HCT116 (cell line): ENCODE measurements around the gene PIP4P1. TPM values are rescaled to one million over a fixed set of nuclear protein-coding genes. Genes with fewer than 3 reads are reported as not detected.

Source experiments
- ATAC-seq: fragments of 200-7000 bp; cut with Tn5 transposase; 2 replicates; pipeline ENCODE4 v1.9.1; 2020; ENCODE audit warnings: mild to moderate bottlenecking, moderate library complexity
- BruUV-seq: library from RNA; stranded (reverse); fragments of 400-500 nt; replicated peaks from 2 replicates; lab custom pipeline; 2021; lab: Mats Ljungman, UMichigan
- CTCF ChIA-PET: fragments of 300-600 bp; sonication (Branson Sonifier 250); formaldehyde crosslinking; loops from one replicate; lab custom pipeline; 2021; ENCODE audit warnings: antibody characterized with exemption; lab: Charles Lee
- POLR2A ChIA-PET: fragments of 300-600, 350-600 bp; sonication (Branson Sonifier 250); formaldehyde crosslinking; loops from one replicate; lab custom pipeline; 2021; ENCODE audit warnings: antibody characterized with exemption; lab: Charles Lee
- RAD21 ChIA-PET, 2 experiments: fragments of 300-600 bp; sonication (Branson Sonifier 250); formaldehyde crosslinking; loops; one replicate each; lab custom pipeline; 2023; ENCODE audit warnings: low total read pairs in 2 of 2; ENCODE audit not compliant: uncharacterized antibody in 2 of 2, unreplicated experiment in 2 of 2, low non-redundant PET in 1 of 2; lab: Charles Lee
- DNase-seq: peaks from one replicate; pipeline ENCODE4 v3.0.0-alpha.2; 2010; ENCODE audit warnings: low read depth, low spot score
- H2AFZ ChIP-seq: fragments of 200-600 bp; shearing (Covaris generic), sonication (generic); 2 replicates; pipeline ENCODE4 v1.6.1; 2017; ENCODE audit warnings: low read depth, mixed run types, mixed read lengths, antibody characterized with exemption, low read length; ENCODE audit not compliant: poor library complexity, severe bottlenecking
- H3K27ac ChIP-seq: 2 replicates; pipeline ENCODE4 v1.5.1; 2012; ENCODE audit warnings: low read depth, low read length
- H3K27me3 ChIP-seq: fragments of 200-600 bp; sonication (generic); 2 replicates; pipeline ENCODE4 v1.6.1; 2016; ENCODE audit warnings: mixed run types, low read length, mixed read lengths; ENCODE audit not compliant: insufficient read depth
- H3K36me3 ChIP-seq, 2 experiments: fragments of 200-500 bp in 1 of 2; fragments of 200-600 bp in 1 of 2; sonication (Bioruptor generic) in 1 of 2; sonication (generic) in 1 of 2; 2 replicates each; pipeline versions ENCODE4 v1.5.1 to v1.6.1; 2014 to 2016; ENCODE audit warnings: low read length in 2 of 2, inconsistent platforms in 1 of 2, mixed read lengths in 1 of 2, mixed run types in 1 of 2; ENCODE audit not compliant: insufficient read depth in 2 of 2, control insufficient read depth in 1 of 2
- H3K4me1 ChIP-seq, 2 experiments: fragments of 200-600 bp in 1 of 2; sonication (generic) in 1 of 2; 2 replicates each; pipeline versions ENCODE4 v1.5.1 to v1.6.1; 2012 to 2017; ENCODE audit warnings: low read length in 2 of 2, inconsistent platforms in 1 of 2, mild to moderate bottlenecking in 1 of 2, mixed read lengths in 1 of 2, mixed run types in 1 of 2, moderate library complexity in 1 of 2; ENCODE audit not compliant: insufficient read depth in 2 of 2, control insufficient read depth in 1 of 2
- H3K4me2 ChIP-seq: fragments of 200-600 bp; sonication (generic); 2 replicates; pipeline ENCODE4 v1.6.1; 2017; ENCODE audit warnings: mixed run types, low read length, mixed read lengths
- H3K4me3 ChIP-seq, 2 experiments: fragments of 200-600 bp in 1 of 2; sonication (generic) in 1 of 2; replicated peaks in 1 of 2; 2 replicates each; pipeline ENCODE4 v1.5.1; 2011 to 2016; ENCODE audit warnings: low read length in 2 of 2, control low read depth in 1 of 2, low read depth in 1 of 2, mild to moderate bottlenecking in 1 of 2, mixed read lengths in 1 of 2, mixed run types in 1 of 2
- H3K79me2 ChIP-seq: fragments of 200-600 bp; sonication (generic); 2 replicates; pipeline ENCODE4 v1.6.1; 2017; ENCODE audit warnings: mild to moderate bottlenecking, mixed run types, low read length, moderate library complexity, mixed read lengths; ENCODE audit not compliant: insufficient read depth
- H3K9ac ChIP-seq: fragments of 200-600 bp; sonication (generic); 2 replicates; pipeline ENCODE4 v1.6.1; 2016; ENCODE audit warnings: low read length, mixed read lengths
- H3K9me2 ChIP-seq: fragments of 200-600 bp; sonication (generic), shearing (Covaris generic); 2 replicates; pipeline ENCODE4 v1.6.1; 2017; ENCODE audit warnings: mixed run types, mild to moderate bottlenecking, moderate library complexity; ENCODE audit not compliant: insufficient read depth
- H3K9me3 ChIP-seq, 2 experiments: fragments of 200-500 bp in 1 of 2; fragments of 200-600 bp in 1 of 2; sonication (Bioruptor generic) in 1 of 2; sonication (generic) in 1 of 2; 2 replicates each; pipeline ENCODE4 v1.6.1; 2014 to 2017; ENCODE audit warnings: low read length in 2 of 2, mixed read lengths in 2 of 2, inconsistent platforms in 1 of 2, low read depth in 1 of 2, mild to moderate bottlenecking in 1 of 2, mixed run types in 1 of 2, moderate library complexity in 1 of 2; ENCODE audit not compliant: control insufficient read depth in 1 of 2, insufficient read depth in 1 of 2
- H4K20me1 ChIP-seq: fragments of 200-600 bp; sonication (generic), shearing (Covaris generic); 2 replicates; pipeline ENCODE4 v1.6.1; 2017; ENCODE audit warnings: mixed run types, mild to moderate bottlenecking, moderate library complexity; ENCODE audit not compliant: insufficient read depth
- CBX3 ChIP-seq: IDR thresholded peaks from 2 replicates; pipeline ENCODE4 v1.6.1; 2012; ENCODE audit warnings: low read depth
- CEBPB ChIP-seq: IDR thresholded peaks from 2 replicates; pipeline ENCODE4 v1.6.1; 2012; ENCODE audit warnings: low read depth
- EGR1 ChIP-seq: IDR thresholded peaks from 2 replicates; pipeline ENCODE4 v1.6.1; 2012; ENCODE audit warnings: low read depth
- ELF1 ChIP-seq: IDR thresholded peaks from 2 replicates; pipeline ENCODE4 v1.6.1; 2012; ENCODE audit warnings: low read depth, borderline replicate concordance
- EZH2 ChIP-seq: fragments of 200-600 bp; sonication (generic); IDR thresholded peaks from 2 replicates; pipeline ENCODE4 v1.6.1; 2017; ENCODE audit warnings: antibody characterized with exemption, mixed run types
- EZH2phosphoT487 ChIP-seq: fragments of 200-600 bp; IDR thresholded peaks from 2 replicates; pipeline ENCODE4 v1.6.1; 2018; ENCODE audit warnings: antibody characterized with exemption, borderline replicate concordance
- FOSL1 ChIP-seq: IDR thresholded peaks from 2 replicates; pipeline ENCODE4 v1.6.1; 2012; ENCODE audit warnings: low read depth
- JUND ChIP-seq: IDR thresholded peaks from 2 replicates; pipeline ENCODE4 v1.6.1; 2012
- POLR2A ChIP-seq: IDR thresholded peaks from 2 replicates; pipeline ENCODE4 v1.7.0; 2011; ENCODE audit warnings: borderline replicate concordance; ENCODE audit not compliant: insufficient read depth, insufficient read length; ENCODE audit errors: extremely low read depth
- RAD21 ChIP-seq: IDR thresholded peaks from 2 replicates; pipeline ENCODE4 v1.6.1; 2012; ENCODE audit warnings: low read depth, mild to moderate bottlenecking
- SP1 ChIP-seq: IDR thresholded peaks from 2 replicates; pipeline ENCODE4 v1.6.1; 2012; ENCODE audit warnings: low read depth
- SRF ChIP-seq: IDR thresholded peaks from 2 replicates; pipeline ENCODE4 v1.6.1; 2012; ENCODE audit warnings: low read depth
- TCF7L2 ChIP-seq: IDR thresholded peaks from 2 replicates; pipeline ENCODE4 v1.7.0; 2011; ENCODE audit warnings: borderline replicate concordance, inconsistent platforms; ENCODE audit not compliant: insufficient read depth, insufficient read length; ENCODE audit errors: extremely low read depth
- YY1 ChIP-seq: IDR thresholded peaks from 2 replicates; pipeline ENCODE4 v1.6.1; 2011; ENCODE audit warnings: low read length, low read depth, moderate library complexity, mild to moderate bottlenecking; ENCODE audit not compliant: insufficient replicate concordance; ENCODE audit errors: extremely low read depth
- ZFX ChIP-seq: fragments of 450-650 bp; IDR thresholded peaks from 2 replicates; pipeline ENCODE4 v1.6.1; 2017
- ZNF274 ChIP-seq: fragments of 200-500 bp; sonication (Bioruptor generic); IDR thresholded peaks from 2 replicates; pipeline ENCODE4 v1.6.1; 2014; ENCODE audit warnings: mild to moderate bottlenecking, low read depth, low read length, inconsistent platforms
- intact Hi-C: fragments of 100-400 bp; cut with micrococcal nuclease; formaldehyde crosslinking; loops from 2 replicates; pipeline ENCODE4 v1.10.0; 2022
- total RNA-seq: library from RNA; stranded (reverse); gene quantifications from one replicate; pipeline ENCODE4 v1.2.1, GENCODE V29; 2021; ENCODE audit not compliant: unreplicated experiment
- TF ChIP-seq, protein P1 (sequence below): IDR thresholded peaks from 2 replicates; pipeline ENCODE4 v1.6.1; 2011; ENCODE audit warnings: mild to moderate bottlenecking, low read length, moderate library complexity; ENCODE audit not compliant: insufficient replicate concordance; ENCODE audit errors: extremely low read depth
- TF ChIP-seq, protein P2 (sequence below): IDR thresholded peaks from 2 replicates; pipeline ENCODE4 v1.6.1; 2012
- TF ChIP-seq, protein P3 (sequence below): IDR thresholded peaks from 2 replicates; pipeline ENCODE4 v1.6.1; 2012; ENCODE audit warnings: low read depth
- TF ChIP-seq, protein P4 (sequence below): IDR thresholded peaks from 2 replicates; pipeline ENCODE4 v1.6.1; 2012

Gene PIP4P1
- total RNA-seq, 1 experiment from 2014 or later, result 35.4 TPM

DNA sequence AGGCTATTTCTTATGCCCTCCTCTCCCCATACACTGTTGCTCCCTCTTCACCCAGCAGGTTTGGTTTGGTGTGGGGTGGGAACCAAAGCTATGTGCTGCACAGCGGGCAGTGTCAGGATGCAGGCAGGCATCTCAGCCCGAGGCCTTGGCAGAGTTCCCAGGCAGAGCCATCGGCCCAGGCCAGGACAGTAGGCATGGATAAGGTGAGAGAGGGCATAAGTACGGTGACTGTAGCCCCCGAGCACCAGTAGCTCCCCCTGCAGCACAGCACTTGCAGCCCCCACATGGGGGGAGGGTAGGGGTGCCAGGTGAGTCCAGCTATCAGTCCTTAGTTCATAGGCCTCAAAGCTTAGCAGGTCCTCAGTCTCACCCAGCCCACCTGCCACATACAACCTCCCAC lies 32.4 kb downstream of the PIP4P1 start (continued):
- no peak for TF ChIP-seq RAD21
- TF ChIP-seq CEBPB, result no peak
- TF ChIP-seq ZFX, result no peak
- TF ChIP-seq, all 23 proteins: peak for 0

DNA sequence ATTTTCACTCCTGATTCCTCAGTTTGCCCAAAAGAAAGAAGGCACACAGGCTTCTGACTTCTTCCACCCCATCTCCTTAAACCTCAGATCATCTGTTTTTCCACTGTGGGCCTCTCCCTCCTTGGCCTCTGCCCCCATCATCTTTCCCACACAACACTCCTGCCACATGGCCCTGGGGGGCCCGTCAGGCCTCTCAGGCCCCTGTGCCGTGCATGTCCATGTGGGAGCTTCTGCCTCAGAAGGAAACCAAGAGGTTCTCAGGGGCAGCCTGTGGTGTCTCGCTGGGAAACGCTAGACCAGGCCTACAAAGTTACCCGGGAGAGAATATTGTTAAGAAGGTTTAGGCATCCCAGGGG lies 33.2 kb downstream of the PIP4P1 start:
- Histone ChIP-seq H3K27ac (no peak overlapping the region), H3K27me3 (no peaks in the 10 kb centered on the region), H3K9me2 (no peaks in the 10 kb centered on the region), H2AFZ (no peak overlapping the region), H3K4me1 (peaks cover 10 to 14% of the 10 kb centered on the region in 2 experiments), H3K4me3 (no peak overlapping the region), H3K9me3 (no peaks in the 10 kb centered on the region), H4K20me1 (no peaks in the 10 kb centered on the region), H3K79me2 (no peaks in the 10 kb centered on the region), H3K4me2 (no peak overlapping the region), H3K9ac (no peak overlapping the region), H3K36me3 (no peaks in the 10 kb centered on the region)
- ChIA-PET CTCF (no interaction called here), RAD21 (no interaction called here), POLR2A (no interaction called here)
- DNase-seq, result no peak
- intact Hi-C loops, result no loop called here
- TF ChIP-seq POLR2A (no peak), CEBPB (no peak), JUND (no peak), FOSL1 (no peak), SRF (no peak), SP1 (no peak), RAD21 (no peak), CBX3 (no peak), TCF7L2 (no peak), EZH2phosphoT487 (no peak), EGR1 (no peak), ELF1 (no peak), ZFX (no peak), EZH2 (no peak), ZNF274 (no peak), YY1 (no peak)
- TF ChIP-seq, protein P1, sequence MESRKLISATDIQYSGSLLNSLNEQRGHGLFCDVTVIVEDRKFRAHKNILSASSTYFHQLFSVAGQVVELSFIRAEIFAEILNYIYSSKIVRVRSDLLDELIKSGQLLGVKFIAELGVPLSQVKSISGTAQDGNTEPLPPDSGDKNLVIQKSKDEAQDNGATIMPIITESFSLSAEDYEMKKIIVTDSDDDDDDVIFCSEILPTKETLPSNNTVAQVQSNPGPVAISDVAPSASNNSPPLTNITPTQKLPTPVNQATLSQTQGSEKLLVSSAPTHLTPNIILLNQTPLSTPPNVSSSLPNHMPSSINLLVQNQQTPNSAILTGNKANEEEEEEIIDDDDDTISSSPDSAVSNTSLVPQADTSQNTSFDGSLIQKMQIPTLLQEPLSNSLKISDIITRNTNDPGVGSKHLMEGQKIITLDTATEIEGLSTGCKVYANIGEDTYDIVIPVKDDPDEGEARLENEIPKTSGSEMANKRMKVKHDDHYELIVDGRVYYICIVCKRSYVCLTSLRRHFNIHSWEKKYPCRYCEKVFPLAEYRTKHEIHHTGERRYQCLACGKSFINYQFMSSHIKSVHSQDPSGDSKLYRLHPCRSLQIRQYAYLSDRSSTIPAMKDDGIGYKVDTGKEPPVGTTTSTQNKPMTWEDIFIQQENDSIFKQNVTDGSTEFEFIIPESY, result no peak
- TF ChIP-seq, protein P2, sequence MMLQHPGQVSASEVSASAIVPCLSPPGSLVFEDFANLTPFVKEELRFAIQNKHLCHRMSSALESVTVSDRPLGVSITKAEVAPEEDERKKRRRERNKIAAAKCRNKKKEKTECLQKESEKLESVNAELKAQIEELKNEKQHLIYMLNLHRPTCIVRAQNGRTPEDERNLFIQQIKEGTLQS, result no peak
- TF ChIP-seq, protein P3, sequence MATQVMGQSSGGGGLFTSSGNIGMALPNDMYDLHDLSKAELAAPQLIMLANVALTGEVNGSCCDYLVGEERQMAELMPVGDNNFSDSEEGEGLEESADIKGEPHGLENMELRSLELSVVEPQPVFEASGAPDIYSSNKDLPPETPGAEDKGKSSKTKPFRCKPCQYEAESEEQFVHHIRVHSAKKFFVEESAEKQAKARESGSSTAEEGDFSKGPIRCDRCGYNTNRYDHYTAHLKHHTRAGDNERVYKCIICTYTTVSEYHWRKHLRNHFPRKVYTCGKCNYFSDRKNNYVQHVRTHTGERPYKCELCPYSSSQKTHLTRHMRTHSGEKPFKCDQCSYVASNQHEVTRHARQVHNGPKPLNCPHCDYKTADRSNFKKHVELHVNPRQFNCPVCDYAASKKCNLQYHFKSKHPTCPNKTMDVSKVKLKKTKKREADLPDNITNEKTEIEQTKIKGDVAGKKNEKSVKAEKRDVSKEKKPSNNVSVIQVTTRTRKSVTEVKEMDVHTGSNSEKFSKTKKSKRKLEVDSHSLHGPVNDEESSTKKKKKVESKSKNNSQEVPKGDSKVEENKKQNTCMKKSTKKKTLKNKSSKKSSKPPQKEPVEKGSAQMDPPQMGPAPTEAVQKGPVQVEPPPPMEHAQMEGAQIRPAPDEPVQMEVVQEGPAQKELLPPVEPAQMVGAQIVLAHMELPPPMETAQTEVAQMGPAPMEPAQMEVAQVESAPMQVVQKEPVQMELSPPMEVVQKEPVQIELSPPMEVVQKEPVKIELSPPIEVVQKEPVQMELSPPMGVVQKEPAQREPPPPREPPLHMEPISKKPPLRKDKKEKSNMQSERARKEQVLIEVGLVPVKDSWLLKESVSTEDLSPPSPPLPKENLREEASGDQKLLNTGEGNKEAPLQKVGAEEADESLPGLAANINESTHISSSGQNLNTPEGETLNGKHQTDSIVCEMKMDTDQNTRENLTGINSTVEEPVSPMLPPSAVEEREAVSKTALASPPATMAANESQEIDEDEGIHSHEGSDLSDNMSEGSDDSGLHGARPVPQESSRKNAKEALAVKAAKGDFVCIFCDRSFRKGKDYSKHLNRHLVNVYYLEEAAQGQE, result no peak
- TF ChIP-seq, protein P4, sequence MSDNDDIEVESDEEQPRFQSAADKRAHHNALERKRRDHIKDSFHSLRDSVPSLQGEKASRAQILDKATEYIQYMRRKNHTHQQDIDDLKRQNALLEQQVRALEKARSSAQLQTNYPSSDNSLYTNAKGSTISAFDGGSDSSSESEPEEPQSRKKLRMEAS, result no peak
- no TSS peak for BruUV-seq
- ATAC-seq, result no peak
